ENCODE measurements around the gene MYBL2.

DNA sequence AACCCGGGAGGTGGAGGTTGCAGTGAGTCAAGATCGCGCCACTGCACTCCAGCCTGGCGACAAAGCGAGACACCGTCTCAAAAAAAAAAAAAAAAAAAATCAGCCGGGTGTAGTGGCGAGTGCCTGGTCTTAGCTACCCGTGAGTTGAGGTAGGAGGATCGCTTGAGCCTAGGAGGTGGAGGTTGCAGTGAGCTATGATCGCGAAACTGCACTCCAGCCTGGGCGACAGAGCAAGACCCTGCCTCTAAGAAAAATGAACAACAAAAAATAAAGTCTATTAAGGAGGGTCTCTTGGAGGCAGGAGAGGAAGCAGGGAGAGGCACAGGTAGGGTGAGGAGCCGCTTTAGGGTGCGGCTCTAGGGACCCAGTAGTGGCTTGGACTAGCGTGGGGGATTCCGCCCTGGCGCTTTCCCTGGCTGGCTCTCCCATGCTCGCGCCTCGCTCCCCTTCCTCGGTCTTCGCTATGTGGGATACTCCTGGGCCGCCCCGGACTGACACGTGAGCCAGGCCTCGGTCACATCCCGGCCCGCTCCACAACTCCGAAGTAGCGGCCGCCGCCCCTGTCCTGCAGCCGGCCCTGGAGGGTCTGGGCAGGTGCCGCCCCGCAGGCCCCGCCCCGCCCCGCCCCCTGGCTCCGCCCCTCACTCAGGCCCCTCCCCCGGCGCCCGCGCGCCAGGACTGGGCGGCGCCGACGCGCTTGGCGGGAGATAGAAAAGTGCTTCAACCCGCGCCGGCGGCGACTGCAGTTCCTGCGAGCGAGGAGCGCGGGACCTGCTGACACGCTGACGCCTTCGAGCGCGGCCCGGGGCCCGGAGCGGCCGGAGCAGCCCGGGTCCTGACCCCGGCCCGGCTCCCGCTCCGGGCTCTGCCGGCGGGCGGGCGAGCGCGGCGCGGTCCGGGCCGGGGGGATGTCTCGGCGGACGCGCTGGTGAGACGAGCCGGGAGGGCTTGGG lies at the start of gene MYBL2:
- TF ChIP-seq POLR2A (IDR thresholded peaks at IDR 0.05; ENCODE audit: low read depth, low read length) (peak; percentile 78; the same call in 1 of the 2 replicates), TAF1 (IDR thresholded peaks at IDR 0.05; ENCODE audit: borderline replicate concordance, low read depth, low read length) (peak; percentile 64; the same call in 1 of the 2 replicates), POLR2AphosphoS5 (IDR thresholded peaks at IDR 0.05; ENCODE audit: low read depth, low read length) (peak; percentile 49; the same call in 1 of the 2 replicates)

Data from GM12892 (cell line).